HL-60 (cell line): ENCODE results near the gene IQCK.

Experiments
- DNase-seq, 2 experiments: peaks; one replicate each; pipeline ENCODE4 v3.0.0-alpha.2; 2010 to 2020; ENCODE audit warnings: low read depth in 1 of 2, low spot score in 1 of 2
- H3K27ac ChIP-seq: fragments of 250-450 bp; sonication (Bioruptor Pico); replicated peaks from 2 replicates; pipeline ENCODE4 v1.5.1; 2020; ENCODE audit warnings: mild to moderate bottlenecking, moderate library complexity
- H3K27me3 ChIP-seq: fragments of 250-450 bp; sonication (Bioruptor Pico); 2 replicates; pipeline ENCODE4 v1.5.1; 2021; ENCODE audit warnings: mild to moderate bottlenecking, moderate library complexity; ENCODE audit not compliant: insufficient read depth, poor library complexity, severe bottlenecking
- H3K4me3 ChIP-seq: replicated peaks from 2 replicates; pipeline ENCODE4 v1.5.1; 2011; ENCODE audit warnings: mild to moderate bottlenecking, control low read depth, low read length; ENCODE audit not compliant: insufficient read depth
- CTCF ChIP-seq: IDR thresholded peaks from one replicate; pipeline ENCODE4 v1.5.1; 2011; ENCODE audit warnings: low read length, control low read depth, inconsistent platforms; ENCODE audit not compliant: insufficient read depth
- GABPA ChIP-seq: IDR thresholded peaks from 2 replicates; pipeline ENCODE4 v1.6.1; 2012; ENCODE audit warnings: low read depth
- POLR2AphosphoS5 ChIP-seq: IDR thresholded peaks from 2 replicates; pipeline ENCODE4 v1.6.1; 2012; ENCODE audit warnings: low read depth
- REST ChIP-seq: IDR thresholded peaks from 2 replicates; pipeline ENCODE4 v1.6.1; 2012; ENCODE audit warnings: low read depth; ENCODE audit not compliant: insufficient replicate concordance
- SPI1 ChIP-seq: IDR thresholded peaks from 2 replicates; pipeline ENCODE4 v1.6.1; 2012; ENCODE audit warnings: low read depth, mild to moderate bottlenecking, borderline replicate concordance

IQCK gene

GRCh38 chr16:19802612-19803011, 84.5 kb downstream of the IQCK start:
- no peaks in the 10 kb centered on the region for H3K27me3 ChIP-seq
- no peak overlapping the region for H3K27ac ChIP-seq
- no peak overlapping the region for H3K4me3 ChIP-seq
- TF ChIP-seq REST (no peak), POLR2AphosphoS5 (no peak), SPI1 (no peak), CTCF (no peak), GABPA (no peak)
- DNase-seq: no peak

- no peak overlapping the region for H3K27ac ChIP-seq
- DNase-seq: peak; percentile 53 to 86
- H3K4me3 ChIP-seq: no peak overlapping the region
- no peaks in the 10 kb centered on the region for H3K27me3 ChIP-seq
- TF ChIP-seq GABPA: no peak
- TF ChIP-seq REST: no peak
- no peak for TF ChIP-seq CTCF
- peak; percentile 87 for TF ChIP-seq SPI1
- 0 out of 2 replicates have a peak, but pooled peaks have one; percentile 51 for TF ChIP-seq POLR2AphosphoS5
Measured at GRCh38 chr16:19804538-19805323, 86.7 kb downstream of the IQCK start.

- Histone ChIP-seq H3K27ac (no peak overlapping the region), H3K4me3 (no peak overlapping the region), H3K27me3 (no peaks in the 10 kb centered on the region)
- DNase-seq: no peak
- TF ChIP-seq CTCF (no peak), GABPA (no peak), SPI1 (no peak), POLR2AphosphoS5 (no peak), REST (no peak)
Measured at GRCh38 chr16:19805459-19806162, 87.5 kb downstream of the IQCK start.
